ENCODE results near the gene ICE1. TPM values are rescaled to one million over a fixed set of nuclear protein-coding genes. Genes with fewer than 3 reads are reported as not detected.

Gene ICE1
- total and polyA plus RNA-seq, 4 donors, result 4.1 to 18.8 (median 9.5) TPM

DNA sequence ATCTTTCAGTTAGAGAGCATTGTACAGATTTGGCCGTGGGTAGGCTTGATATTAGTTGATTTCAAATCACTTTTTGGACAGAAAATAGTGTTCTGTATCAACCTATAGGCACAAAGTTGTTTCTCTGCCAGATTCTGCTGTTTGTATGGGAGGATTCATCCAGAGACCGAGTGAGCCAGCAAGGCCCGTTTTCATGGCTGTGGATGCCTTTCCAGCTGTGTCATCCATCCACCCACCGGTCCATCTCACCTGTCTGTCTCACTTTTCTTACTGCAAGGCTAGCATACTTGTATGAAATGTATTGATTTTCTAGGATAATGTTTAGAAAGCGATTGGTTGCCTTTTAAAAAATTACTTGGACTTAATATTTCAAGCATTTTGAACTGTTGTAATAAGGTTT is 34.4 kb downstream of the ICE1 start:
- Histone ChIP-seq H3K27me3 (ENCODE audit: control insufficient read depth in 4 of 4, insufficient read depth in 4 of 4, low read length in 3 of 4) (no peaks in the 10 kb centered on the region), H3K4me1 (ENCODE audit: control insufficient read depth in 4 of 4, insufficient read depth in 4 of 4, low read length in 3 of 4) (no peaks in the 10 kb centered on the region), H3K27ac (ENCODE audit: low read depth in 1 of 2, low read length in 2 of 2) (no peak overlapping the region), H3K36me3 (ENCODE audit: control insufficient read depth in 4 of 4, insufficient read depth in 3 of 4, low read depth in 1 of 4, low read length in 3 of 4) (peaks cover 4 to 73% (median 57%) of the 10 kb centered on the region in 4 donors), H3K4me3 (ENCODE audit: low read depth in 1 of 3, low read length in 3 of 3) (no peak overlapping the region), H3K9me3 (ENCODE audit: control insufficient read depth in 4 of 4, low read length in 3 of 4) (no peaks in the 10 kb centered on the region), H3K9ac (ENCODE audit: low read depth in 1 of 2, low read length in 2 of 2) (no peak overlapping the region)
- DNase-seq (ENCODE audit: low spot score), result no peak
- 94% methylated on average over 5 of the region's 5 CpGs for WGBS
- no peak for TF ChIP-seq RXRA (IDR thresholded peaks at IDR 0.05)
- TF ChIP-seq EGR1 (IDR thresholded peaks at IDR 0.05; ENCODE audit: low read depth in 2 of 2), result no peak
- no peak for TF ChIP-seq GABPA (IDR thresholded peaks at IDR 0.05 in 1 of 2, conservative IDR thresholded peaks at IDR 0.05 in 1 of 2)
- TF ChIP-seq NR2F2 (IDR thresholded peaks at IDR 0.05), result no peak
- no peak for TF ChIP-seq RAD21 (IDR thresholded peaks at IDR 0.05)
- TF ChIP-seq JUND (IDR thresholded peaks at IDR 0.05), result no peak
- TF ChIP-seq SP1 (IDR thresholded peaks at IDR 0.05), result no peak
- TF ChIP-seq, protein P1, sequence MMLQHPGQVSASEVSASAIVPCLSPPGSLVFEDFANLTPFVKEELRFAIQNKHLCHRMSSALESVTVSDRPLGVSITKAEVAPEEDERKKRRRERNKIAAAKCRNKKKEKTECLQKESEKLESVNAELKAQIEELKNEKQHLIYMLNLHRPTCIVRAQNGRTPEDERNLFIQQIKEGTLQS (IDR thresholded peaks at IDR 0.05), result no peak
- TF ChIP-seq ZBTB33 (IDR thresholded peaks at IDR 0.05), result no peak
- TF ChIP-seq YY1 (IDR thresholded peaks at IDR 0.05), result no peak
- no peak for TF ChIP-seq FOXA1 (IDR thresholded peaks at IDR 0.05)
- TF ChIP-seq FOXA2 (IDR thresholded peaks at IDR 0.05), result no peak
- TF ChIP-seq TAF1 (conservative IDR thresholded peaks at IDR 0.05), result no peak
- TF ChIP-seq REST (IDR thresholded peaks at IDR 0.05), result no peak
- TF ChIP-seq HNF4A (conservative IDR thresholded peaks at IDR 0.05), result no peak
- TF ChIP-seq HNF4G (IDR thresholded peaks at IDR 0.05), result no peak
- no peak for TF ChIP-seq CTCF (IDR thresholded peaks at IDR 0.05; ENCODE audit: low read depth, low read length, missing input control)
- TF ChIP-seq, protein P2, sequence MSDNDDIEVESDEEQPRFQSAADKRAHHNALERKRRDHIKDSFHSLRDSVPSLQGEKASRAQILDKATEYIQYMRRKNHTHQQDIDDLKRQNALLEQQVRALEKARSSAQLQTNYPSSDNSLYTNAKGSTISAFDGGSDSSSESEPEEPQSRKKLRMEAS (IDR thresholded peaks at IDR 0.05), result no peak
